CD4-positive, alpha-beta T cell (primary cell): ENCODE data around the gene MYO9B. TPM values are rescaled to one million over a fixed set of nuclear protein-coding genes. Genes with fewer than 3 reads are reported as not detected.

Source experiments
- ATAC-seq: fragments of 200-7000 bp; cut with Tn5 transposase; one replicate; pipeline ENCODE4 v1.10.0; 2022; ENCODE audit warnings: mild to moderate bottlenecking; ENCODE audit not compliant: poor library complexity
- CTCF ChIA-PET: fragments of 350-600 bp; sonication (Branson Sonifier 250); formaldehyde crosslinking; loops from one replicate; lab custom pipeline; 2021; ENCODE audit warnings: antibody characterized with exemption, inconsistent platforms; lab: Charles Lee
- POLR2A ChIA-PET: fragments of 350-600 bp; sonication (Branson Sonifier 250); formaldehyde crosslinking; loops from one replicate; lab custom pipeline; 2021; ENCODE audit warnings: antibody characterized with exemption, inconsistent platforms; lab: Charles Lee
- DNase-seq, 14 experiments: peaks; one replicate each; pipeline ENCODE4 v3.0.0-alpha.2; 2013 to 2020; ENCODE audit warnings: mixed read lengths in 2 of 14
- H3K27ac ChIP-seq, 2 donors: one replicate each; pipeline versions ENCODE4 v1.5.1 to v1.7.0; 2013; ENCODE audit warnings: low read length in 2 of 2, low read depth in 1 of 2, mild to moderate bottlenecking in 1 of 2
- H3K27me3 ChIP-seq, 2 experiments: 1 replicate in 1 of 2; 2 replicates in 1 of 2; pipeline versions ENCODE4 v1.6.1 to v1.7.0; 2013; ENCODE audit warnings: low read length in 2 of 2, control low read depth in 1 of 2, mild to moderate bottlenecking in 1 of 2, moderate library complexity in 1 of 2; ENCODE audit not compliant: insufficient read depth in 2 of 2, control insufficient read depth in 1 of 2
- H3K36me3 ChIP-seq: one replicate; pipeline ENCODE4 v1.6.1; 2013; ENCODE audit warnings: low read length, control low read depth; ENCODE audit not compliant: insufficient read depth
- H3K4me1 ChIP-seq: one replicate; pipeline ENCODE4 v1.6.1; 2013; ENCODE audit warnings: low read length, control low read depth; ENCODE audit not compliant: insufficient read depth
- H3K4me3 ChIP-seq: one replicate; pipeline ENCODE4 v1.5.1; 2013; ENCODE audit warnings: mild to moderate bottlenecking, low read length, moderate library complexity
- H3K9me3 ChIP-seq, 2 experiments: 1 replicate in 1 of 2; 2 replicates in 1 of 2; pipeline versions ENCODE4 v1.6.1 to v1.7.0; 2013; ENCODE audit warnings: low read length in 2 of 2, mild to moderate bottlenecking in 2 of 2, control low read depth in 1 of 2, moderate library complexity in 1 of 2; ENCODE audit not compliant: control insufficient read depth in 1 of 2, insufficient read depth in 1 of 2
- H3K27ac Mint-ChIP-seq: one replicate; pipeline ENCODE4 v1.8.0; 2020; ENCODE audit warnings: mixed read lengths
- H3K27me3 Mint-ChIP-seq: one replicate; pipeline ENCODE4 v1.8.0; 2021; ENCODE audit warnings: mixed read lengths
- H3K36me3 Mint-ChIP-seq: one replicate; pipeline ENCODE4 v1.8.0; 2021; ENCODE audit warnings: low read depth, mixed read lengths
- H3K4me1 Mint-ChIP-seq: one replicate; pipeline ENCODE4 v1.8.0; 2021; ENCODE audit warnings: low read depth, mixed read lengths
- H3K4me3 Mint-ChIP-seq: one replicate; pipeline ENCODE4 v1.8.0; 2020; ENCODE audit warnings: mild to moderate bottlenecking, mixed read lengths
- H3K9me3 Mint-ChIP-seq: one replicate; pipeline ENCODE4 v1.8.0; 2020; ENCODE audit warnings: mixed read lengths
- intact Hi-C, 2 experiments: fragments of 100-400 bp; cut with DNase I in 1 of 2; cut with micrococcal nuclease in 1 of 2; formaldehyde crosslinking; loops; one replicate each; pipeline versions ENCODE4 v1.15.1 to v1.9.0; 2023 to 2025; cut with DNase I, micrococcal nuclease
- total RNA-seq, 174 experiments: library from RNA in 2 of 174; stranded (reverse) in 2 of 174; gene quantifications; one replicate each; pipeline ENCODE4 v1.2.3 and lab custom pipeline; 2021 to 2026
- TF ChIP-seq, protein P1 (sequence below): fragments of 200-600 bp; IDR thresholded peaks from one replicate; pipeline ENCODE4 v1.8.0; 2022; ENCODE audit warnings: antibody characterized with exemption, mild to moderate bottlenecking

MYO9B gene
- total RNA-seq, 2 experiments from 2014 or later = 176 to 184 TPM

DNA sequence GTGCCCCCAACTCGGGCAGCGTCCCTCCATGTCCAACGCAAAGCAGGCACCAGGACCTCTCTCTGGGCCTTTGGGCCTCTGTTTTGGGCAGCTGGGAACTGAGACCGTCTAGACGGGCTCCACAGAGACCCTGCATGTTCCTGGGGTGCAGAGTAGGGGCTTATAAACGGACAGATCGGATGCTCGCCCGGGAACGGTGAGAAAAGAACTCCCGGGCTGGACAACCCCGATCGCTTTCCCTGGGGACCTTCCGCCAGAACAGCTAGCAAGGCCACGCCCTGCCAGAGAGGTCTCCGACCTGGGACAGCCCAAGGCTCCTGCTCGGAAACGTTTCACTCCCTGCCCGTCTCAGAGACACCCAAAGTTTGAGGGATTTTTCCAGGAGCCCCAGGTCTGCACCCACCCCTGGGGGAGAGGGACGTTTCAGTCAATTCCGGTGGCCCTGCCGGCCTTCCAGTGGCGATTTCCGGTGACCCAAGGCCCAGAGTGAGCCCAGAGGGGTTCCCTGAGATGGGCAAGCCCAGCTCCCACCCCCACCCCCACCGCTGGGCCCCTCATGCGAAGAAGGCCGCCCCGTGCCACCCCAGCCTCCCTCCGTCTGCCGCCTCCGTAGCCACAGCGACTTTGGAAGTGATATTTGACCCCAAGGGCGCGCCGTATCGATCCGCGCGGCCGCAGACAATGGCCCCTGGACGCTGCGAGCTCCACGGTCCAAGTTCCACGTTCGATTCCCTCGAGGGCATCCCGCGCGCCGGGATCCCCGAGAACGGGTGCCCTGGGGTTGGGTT, 168.4 kb downstream of the MYO9B start:
- no peak overlapping the region for H3K4me3 ChIP-seq

DNA sequence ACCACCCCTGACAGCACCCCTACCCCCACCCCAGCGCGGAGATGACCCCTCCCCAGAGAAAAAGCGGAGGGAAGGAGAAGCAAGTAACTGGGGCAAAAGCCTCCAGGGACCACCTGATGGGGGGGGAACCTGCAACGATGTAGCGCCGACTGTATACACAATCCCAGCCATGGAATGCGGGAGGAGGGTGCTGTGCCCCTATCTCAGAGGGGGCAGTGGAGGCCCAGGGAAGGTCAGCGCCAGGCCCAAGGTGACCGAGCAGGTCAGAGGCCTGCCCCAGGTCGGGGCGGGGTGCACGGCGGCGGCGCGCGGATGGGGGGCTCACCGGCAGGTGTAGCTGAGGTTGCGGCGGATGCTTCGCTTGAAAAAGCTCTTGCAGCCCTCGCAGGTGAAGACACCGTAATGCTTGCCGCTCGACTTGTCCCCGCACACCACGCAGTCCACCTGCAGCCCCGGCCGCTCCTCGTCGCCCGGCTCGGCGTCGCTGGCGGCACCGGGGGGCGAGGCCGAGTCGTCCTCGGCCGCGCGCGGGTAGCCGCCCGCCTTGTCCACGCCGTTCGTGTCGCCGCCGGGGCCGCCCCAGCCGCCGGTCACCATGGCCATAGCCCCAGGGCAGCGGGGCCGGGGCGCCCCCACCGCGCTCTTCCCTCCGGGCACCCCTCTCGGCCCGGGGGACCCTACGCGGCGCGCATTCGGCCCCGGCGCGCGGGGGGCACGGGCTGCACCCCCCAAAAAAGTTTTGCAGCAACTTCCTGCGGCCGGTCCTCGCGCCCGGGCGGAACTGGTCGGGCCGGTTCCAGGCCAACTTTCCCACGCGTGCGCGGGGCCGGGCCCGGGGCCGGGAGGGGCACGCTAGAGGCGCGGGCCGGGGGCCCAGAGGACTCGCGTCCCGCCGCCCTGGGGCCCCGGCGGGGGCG, 169.3 kb downstream of the MYO9B start:
- peak; percentile 25 for ATAC-seq
- H3K27ac Mint-ChIP-seq = no peak overlapping the region
- DNase-seq = peak in 3 of 14 experiments; percentile 32 to 55 (median 39)

More for the DNA sequence above, 168.4 kb downstream of the MYO9B start:
- TF ChIP-seq, protein P1, sequence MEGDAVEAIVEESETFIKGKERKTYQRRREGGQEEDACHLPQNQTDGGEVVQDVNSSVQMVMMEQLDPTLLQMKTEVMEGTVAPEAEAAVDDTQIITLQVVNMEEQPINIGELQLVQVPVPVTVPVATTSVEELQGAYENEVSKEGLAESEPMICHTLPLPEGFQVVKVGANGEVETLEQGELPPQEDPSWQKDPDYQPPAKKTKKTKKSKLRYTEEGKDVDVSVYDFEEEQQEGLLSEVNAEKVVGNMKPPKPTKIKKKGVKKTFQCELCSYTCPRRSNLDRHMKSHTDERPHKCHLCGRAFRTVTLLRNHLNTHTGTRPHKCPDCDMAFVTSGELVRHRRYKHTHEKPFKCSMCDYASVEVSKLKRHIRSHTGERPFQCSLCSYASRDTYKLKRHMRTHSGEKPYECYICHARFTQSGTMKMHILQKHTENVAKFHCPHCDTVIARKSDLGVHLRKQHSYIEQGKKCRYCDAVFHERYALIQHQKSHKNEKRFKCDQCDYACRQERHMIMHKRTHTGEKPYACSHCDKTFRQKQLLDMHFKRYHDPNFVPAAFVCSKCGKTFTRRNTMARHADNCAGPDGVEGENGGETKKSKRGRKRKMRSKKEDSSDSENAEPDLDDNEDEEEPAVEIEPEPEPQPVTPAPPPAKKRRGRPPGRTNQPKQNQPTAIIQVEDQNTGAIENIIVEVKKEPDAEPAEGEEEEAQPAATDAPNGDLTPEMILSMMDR = no peak
- ChIA-PET CTCF (no interaction called here), POLR2A (interaction anchor here (0.6 to 1.9 kb wide), 4 partner anchors 23 to 37 kb away, joined by 3 to 5 read pairs (median 3); partner anchors contain the start of genes BABAM1 and USE1)
- Histone ChIP-seq H3K4me1 (peaks cover 17% of the 10 kb centered on the region), H3K36me3 (no peaks in the 10 kb centered on the region), H3K27ac (no peak overlapping the region), H3K9me3 (no peaks in the 10 kb centered on the region), H3K27me3 (no peaks in the 10 kb centered on the region)
- Mint-ChIP-seq H3K27me3 (peaks cover 5% of the 10 kb centered on the region), H3K4me3 (peak overlapping the region; percentile 74), H3K4me1 (no peaks in the 10 kb centered on the region), H3K36me3 (no peaks in the 10 kb centered on the region), H3K9me3 (no peaks in the 10 kb centered on the region), H3K27ac (no peak overlapping the region)
- ATAC-seq (no peak), DNase-seq (no peak)
- intact Hi-C loops = no loop called here

DNA sequence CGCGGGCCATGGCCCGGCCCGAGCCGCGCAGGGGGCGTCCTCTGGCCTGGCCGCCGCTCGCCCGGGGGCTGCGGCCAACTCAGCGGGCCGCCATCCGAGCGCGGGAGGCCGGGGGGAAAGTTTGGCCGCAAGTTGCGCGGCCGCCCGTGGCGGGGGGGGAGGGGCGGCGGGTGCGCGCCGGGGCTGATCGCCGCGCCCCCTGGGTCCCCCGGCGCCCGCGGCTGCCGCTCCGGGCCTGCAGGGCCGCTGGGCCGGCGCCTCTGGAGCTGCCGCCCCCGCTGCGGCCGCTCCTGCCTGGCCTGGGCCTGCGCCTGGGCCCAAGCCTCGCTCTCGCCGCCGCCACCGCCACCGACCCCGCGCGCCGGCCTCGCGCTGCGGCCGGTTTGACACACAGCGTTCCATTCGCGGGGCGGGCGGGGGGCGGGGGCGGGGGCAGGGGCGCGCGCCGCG, 170.0 kb downstream of the MYO9B start, which contains the start of gene NR2F6:
Gene NR2F6 (minus strand): TSS at position 385 of the 450 bp plus-strand sequence. CDS start 699 bp downstream, outside the sequence.
- POLR2A ChIA-PET = no interaction called here
- H3K4me3 ChIP-seq = peak within 1 kb of the TSS; percentile 67

More for the DNA sequence above, 169.3 kb downstream of the MYO9B start:
- Histone ChIP-seq H3K27ac (no peak overlapping the region), H3K36me3 (no peaks in the 10 kb centered on the region), H3K4me3 (no peak overlapping the region), H3K4me1 (peaks cover 17% of the 10 kb centered on the region), H3K27me3 (no peaks in the 10 kb centered on the region), H3K9me3 (no peaks in the 10 kb centered on the region)
- H3K36me3 Mint-ChIP-seq = no peaks in the 10 kb centered on the region
- no peaks in the 10 kb centered on the region for H3K9me3 Mint-ChIP-seq
- peak overlapping the region; percentile 74 for H3K4me3 Mint-ChIP-seq
- TF ChIP-seq, protein P1 = no peak
- POLR2A ChIA-PET = interaction anchor here (1.0 kb wide), 1 partner anchor 30 kb away, joined by 3 read pairs; the partner anchor contains the start of gene USE1
- no peaks in the 10 kb centered on the region for H3K4me1 Mint-ChIP-seq
- intact Hi-C loops = no loop called here
- H3K27me3 Mint-ChIP-seq = peaks cover 5% of the 10 kb centered on the region
- CTCF ChIA-PET = no interaction called here

More for the DNA sequence above, 170.0 kb downstream of the MYO9B start, which contains the start of gene NR2F6:
- Histone ChIP-seq H3K4me1 (peaks cover 17% of the 10 kb centered on the region), H3K36me3 (no peaks in the 10 kb centered on the region), H3K27ac (no peak within 1 kb of the TSS), H3K27me3 (no peaks in the 10 kb centered on the region), H3K9me3 (no peaks in the 10 kb centered on the region)
- intact Hi-C loops = no loop called here
- Mint-ChIP-seq H3K27me3 (peaks cover 5% of the 10 kb centered on the region), H3K36me3 (no peaks in the 10 kb centered on the region), H3K4me3 (peak within 1 kb of the TSS; percentile 91), H3K4me1 (no peaks in the 10 kb centered on the region), H3K9me3 (no peaks in the 10 kb centered on the region), H3K27ac (no peak within 1 kb of the TSS)
- peak; percentile 30 for ATAC-seq
- TF ChIP-seq, protein P1 = no peak
- DNase-seq = no peak
- CTCF ChIA-PET = no interaction called here
